A549 treated with ZK216348 at 1 μM for 4 hours (cell line): ENCODE results near the gene TP53BP1. TPM values are rescaled to one million over a fixed set of nuclear protein-coding genes. Genes with fewer than 3 reads are reported as not detected.

Experiments
- total RNA-seq: library from RNA; stranded (reverse); fragments of 200-300 nt; extraction: Qiagen RNA extraction; gene quantifications from 5 replicates; pipeline ENCODE4 v1.2.3, GENCODE V29; 2022; ENCODE audit warnings: low read depth

Gene TP53BP1
- 17.4 to 21.4 TPM (median 20.6 TPM) in 5 replicates for total RNA-seq

DNA sequence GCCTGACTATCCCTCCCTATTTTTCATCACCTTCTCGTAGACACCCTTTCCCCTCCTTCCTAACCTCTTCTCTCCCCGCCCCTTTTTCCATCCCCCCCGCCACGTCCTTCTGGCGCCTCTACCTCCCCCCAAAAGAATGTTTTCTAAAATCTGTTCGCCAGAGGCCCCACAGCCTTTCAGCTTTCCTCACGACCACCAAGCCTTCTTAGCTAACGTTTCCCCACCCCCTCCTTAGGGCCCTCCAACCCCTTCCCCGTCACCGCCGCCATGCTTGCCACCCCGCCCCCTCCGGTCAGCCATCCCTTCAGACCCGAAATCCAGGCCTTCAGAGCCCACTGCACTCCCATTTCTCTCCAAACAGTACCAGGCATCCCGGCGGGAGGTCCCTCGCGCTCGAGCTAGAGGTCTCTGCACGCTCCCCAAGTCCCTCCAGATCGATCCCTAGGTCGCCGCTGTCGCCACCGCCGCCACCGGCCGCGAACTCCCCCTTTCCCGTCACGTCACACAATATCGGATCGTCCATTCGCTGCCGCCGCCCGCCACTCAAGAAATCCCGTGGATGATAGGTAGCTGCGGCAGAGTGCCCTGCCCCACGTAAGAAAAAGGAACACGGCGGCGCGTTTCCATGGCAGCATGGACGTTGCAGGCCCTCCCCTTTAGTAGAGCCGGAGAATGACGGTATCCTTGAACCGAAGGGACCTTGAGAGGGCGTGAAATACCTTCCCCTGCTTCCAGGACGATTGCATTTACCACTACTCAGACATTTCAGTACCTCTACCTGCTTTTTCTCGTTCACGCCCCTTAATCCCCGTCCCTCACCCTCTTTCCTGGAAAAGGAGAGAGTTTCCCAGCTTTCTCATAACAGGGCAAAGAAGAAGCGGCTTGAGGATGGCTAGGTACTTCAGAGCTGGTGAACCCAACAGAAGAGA is at the start of gene TP53BP1:
TSS of gene TP53BP1 (minus strand) at position 484 of the 929 bp plus-strand sequence. CDS start at position 371, 113 bp downstream.

DNA sequence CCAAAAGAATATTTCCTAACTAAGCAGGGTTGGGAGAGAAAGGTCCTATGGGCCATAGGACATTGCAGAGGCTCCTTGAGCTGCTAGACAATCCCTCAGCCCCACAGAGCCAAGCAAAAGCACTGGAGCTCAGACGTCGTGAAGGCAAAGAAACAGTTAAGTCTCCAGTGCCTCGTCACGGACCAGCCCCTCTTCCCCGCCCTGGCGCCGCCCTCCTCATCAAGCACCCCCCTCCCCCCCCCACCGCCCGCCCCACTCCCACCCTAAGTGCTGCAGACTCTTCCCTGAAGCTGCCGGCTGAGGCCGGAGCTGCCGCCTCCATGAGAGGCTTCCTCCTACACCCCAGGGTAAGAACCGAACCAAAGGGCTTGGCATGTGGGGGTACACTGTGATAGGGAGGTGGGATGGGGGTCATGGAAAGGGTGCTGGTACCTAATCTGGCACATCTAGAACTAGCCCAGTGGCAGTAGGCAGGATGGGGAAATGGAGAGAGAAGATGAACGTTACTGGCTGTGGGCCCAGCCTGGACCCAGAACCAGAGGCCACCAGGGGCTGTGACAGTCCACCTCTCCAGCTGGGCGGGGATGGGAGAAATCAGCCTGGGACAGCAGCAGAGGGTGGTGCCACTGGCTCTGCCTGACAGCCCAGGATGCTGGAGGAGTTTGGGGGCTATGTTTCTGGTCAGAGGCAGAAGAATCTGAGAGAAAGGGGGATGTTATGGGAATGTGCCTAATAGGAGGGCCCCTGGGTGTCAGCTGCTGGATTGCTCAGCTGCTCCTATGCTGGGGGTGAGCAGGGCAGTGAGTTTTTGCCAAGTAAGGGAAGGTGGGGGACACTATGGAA is 24.6 kb upstream of the TP53BP1 start, which contains the start of gene MAP1A:
TSS of gene MAP1A (plus strand) at position 255 of the 843 bp plus-strand sequence. CDS start 3,866 bp downstream, outside the sequence.

GRCh38 chr15:43370975-43371974 is 121.7 kb downstream of the TP53BP1 start, which contains the start of the genes TUBGCP4 and ZSCAN29:
TSS of gene TUBGCP4 (plus strand) at chr15:43371101. CDS start at chr15:43371355, 254 bp downstream.
TSS of gene ZSCAN29 (minus strand) at chr15:43371043. CDS start at chr15:43369913, 1,130 bp downstream.

Other genes starting within 250 kb of the TP53BP1 start
- gene TGM5, start 226.2 kb downstream of the TP53BP1 start, total RNA-seq = not detected in 5 replicates
- gene TGM7, start 190.9 kb downstream of the TP53BP1 start, total RNA-seq = not detected in 5 replicates
- 5.7 to 8.2 TPM (median 7.4 TPM) in 5 replicates for gene LCMT2, start 162.6 kb downstream of the TP53BP1 start, total RNA-seq
- 7.1 to 12.5 TPM (median 9.3 TPM) in 5 replicates for gene ZSCAN29, start 122.1 kb downstream of the TP53BP1 start, total RNA-seq
- gene TUBGCP4, start 122.1 kb downstream of the TP53BP1 start, total RNA-seq = 4.1 to 8.3 TPM (median 6.6 TPM) in 5 replicates
- gene MAP1A, start 24.5 kb upstream of the TP53BP1 start, total RNA-seq = 0.62 to 0.81 TPM (median 0.78 TPM) in 5 replicates
- 3.7 to 9.2 TPM (median 5.5 TPM) in 5 replicates for gene PPIP5K1, start 97.1 kb upstream of the TP53BP1 start, total RNA-seq
- gene CKMT1B, start 100.9 kb upstream of the TP53BP1 start, total RNA-seq = 2.2 to 4.7 TPM (median 3.7 TPM) in 5 replicates
- gene STRC, start 125.6 kb upstream of the TP53BP1 start, total RNA-seq = 0.06 to 0.19 TPM (median 0.11 TPM) in 5 replicates
- 0.41 to 2.0 TPM (median 0.58 TPM) in 5 replicates for gene CATSPER2, start 155.7 kb upstream of the TP53BP1 start, total RNA-seq
- gene CKMT1A, start 200.7 kb upstream of the TP53BP1 start, total RNA-seq = 0.88 to 4.0 TPM (median 3.3 TPM) in 5 replicates